ENCODE data around the gene TENM3. TPM values are rescaled to one million over a fixed set of nuclear protein-coding genes. Genes with fewer than 3 reads are reported as not detected.

The TENM3 gene
- total RNA-seq, 1 experiment from 2014 or later = not detected

- POLR2A ChIA-PET (ENCODE audit: unreplicated experiment) = no interaction called here
- no peaks in the 10 kb centered on the region for H3K4me1 ChIP-seq (replicated peaks; ENCODE audit: insufficient read depth)
Measured at GRCh38 chr4:182465114-182465513, 221.9 kb downstream of the TENM3 start.

GRCh38 chr4:182465979-182466378 lies 222.8 kb downstream of the TENM3 start:
- no peak overlapping the region for H3K4me2 ChIP-seq
- ChIA-PET CTCF (no interaction called here), POLR2A (ENCODE audit: unreplicated experiment) (no interaction called here)
- no peaks in the 10 kb centered on the region for H3K36me3 ChIP-seq (ENCODE audit: low read depth)
- intact Hi-C loops (cut with micrococcal nuclease; ENCODE audit: unreplicated experiment) = no loop called here
- H3K27ac ChIP-seq = no peak overlapping the region
- no peak overlapping the region for H2AFZ ChIP-seq
- H3F3A ChIP-seq (ENCODE audit: insufficient read depth, low read depth) = no peaks in the 10 kb centered on the region
- no peaks in the 10 kb centered on the region for H4K20me1 ChIP-seq (ENCODE audit: insufficient read depth)
- no peaks in the 10 kb centered on the region for H3K79me2 ChIP-seq (ENCODE audit: low read depth)
- H3K27me3 ChIP-seq (ENCODE audit: insufficient read depth, low read depth) = peaks cover 19% of the 10 kb centered on the region
- H3K4me1 ChIP-seq (replicated peaks; ENCODE audit: insufficient read depth) = no peaks in the 10 kb centered on the region
- no peak for TF ChIP-seq CTCF (conservative IDR thresholded peaks at IDR 0.05)
- no peak for TF ChIP-seq EZH2 (IDR thresholded peaks at IDR 0.05; ENCODE audit: low read depth)
- BruUV-seq (replicated peaks) = no TSS peak
- no peaks in the 10 kb centered on the region for H3K9me2 ChIP-seq (ENCODE audit: insufficient read depth)
- H3K4me3 ChIP-seq = no peak overlapping the region
- DNase-seq = no peak
- no peaks in the 10 kb centered on the region for H3K9me3 ChIP-seq (ENCODE audit: insufficient read depth, low read depth)

More at GRCh38 chr4:182465114-182465513, 221.9 kb downstream of the TENM3 start:
- Histone ChIP-seq H3K27ac (no peak overlapping the region), H3K4me3 (no peak overlapping the region), H3K79me2 (ENCODE audit: low read depth) (no peaks in the 10 kb centered on the region), H3K4me2 (no peak overlapping the region), H2AFZ (no peak overlapping the region), H3K36me3 (ENCODE audit: low read depth) (no peaks in the 10 kb centered on the region), H3K9me2 (ENCODE audit: insufficient read depth) (no peaks in the 10 kb centered on the region), H3F3A (ENCODE audit: insufficient read depth, low read depth) (no peaks in the 10 kb centered on the region), H3K9me3 (ENCODE audit: insufficient read depth, low read depth) (no peaks in the 10 kb centered on the region), H4K20me1 (ENCODE audit: insufficient read depth) (no peaks in the 10 kb centered on the region), H3K27me3 (ENCODE audit: insufficient read depth, low read depth) (peaks cover 19% of the 10 kb centered on the region)
- CTCF ChIA-PET = no interaction called here
- intact Hi-C loops (cut with micrococcal nuclease; ENCODE audit: unreplicated experiment) = no loop called here
- DNase-seq = no peak
- no TSS peak for BruUV-seq (replicated peaks)
- TF ChIP-seq EZH2 (IDR thresholded peaks at IDR 0.05; ENCODE audit: low read depth) (no peak), CTCF (conservative IDR thresholded peaks at IDR 0.05) (no peak)

GRCh38 chr4:182470215-182470614 lies 227.0 kb downstream of the TENM3 start:
- Histone ChIP-seq H3K9me3 (ENCODE audit: insufficient read depth, low read depth) (no peaks in the 10 kb centered on the region), H3K4me2 (no peak overlapping the region), H3K27ac (no peak overlapping the region), H2AFZ (no peak overlapping the region), H3K27me3 (ENCODE audit: insufficient read depth, low read depth) (peaks cover 2% of the 10 kb centered on the region), H3K36me3 (ENCODE audit: low read depth) (no peaks in the 10 kb centered on the region), H3K79me2 (ENCODE audit: low read depth) (no peaks in the 10 kb centered on the region), H3F3A (ENCODE audit: insufficient read depth, low read depth) (no peaks in the 10 kb centered on the region), H3K4me3 (no peak overlapping the region), H3K9me2 (ENCODE audit: insufficient read depth) (no peaks in the 10 kb centered on the region), H3K4me1 (replicated peaks; ENCODE audit: insufficient read depth) (no peaks in the 10 kb centered on the region), H4K20me1 (ENCODE audit: insufficient read depth) (no peaks in the 10 kb centered on the region)
- no peak for TF ChIP-seq EZH2 (IDR thresholded peaks at IDR 0.05; ENCODE audit: low read depth)
- TF ChIP-seq CTCF (conservative IDR thresholded peaks at IDR 0.05) = no peak
- no peak for DNase-seq
- ChIA-PET CTCF (no interaction called here), POLR2A (ENCODE audit: unreplicated experiment) (no interaction called here)
- intact Hi-C loops (cut with micrococcal nuclease; ENCODE audit: unreplicated experiment) = no loop called here
- BruUV-seq (replicated peaks) = no TSS peak
